PC-3 (cell line): ENCODE data around the gene AFDN.

Source experiments
- EZH2 ChIP-seq: fragments of 300-600 bp; sonication (generic); IDR thresholded peaks from one replicate; pipeline ENCODE4 v1.6.1; 2017; ENCODE audit warnings: antibody characterized with exemption, mild to moderate bottlenecking, low read length; ENCODE audit not compliant: unreplicated experiment
- TF ChIP-seq, protein P1 (sequence below): fragments of 300-600 bp; sonication (generic); conservative IDR thresholded peaks from 2 replicates; pipeline ENCODE4 v1.5.1; 2017; ENCODE audit warnings: antibody characterized with exemption, low read depth, mild to moderate bottlenecking, low read length

DNA sequence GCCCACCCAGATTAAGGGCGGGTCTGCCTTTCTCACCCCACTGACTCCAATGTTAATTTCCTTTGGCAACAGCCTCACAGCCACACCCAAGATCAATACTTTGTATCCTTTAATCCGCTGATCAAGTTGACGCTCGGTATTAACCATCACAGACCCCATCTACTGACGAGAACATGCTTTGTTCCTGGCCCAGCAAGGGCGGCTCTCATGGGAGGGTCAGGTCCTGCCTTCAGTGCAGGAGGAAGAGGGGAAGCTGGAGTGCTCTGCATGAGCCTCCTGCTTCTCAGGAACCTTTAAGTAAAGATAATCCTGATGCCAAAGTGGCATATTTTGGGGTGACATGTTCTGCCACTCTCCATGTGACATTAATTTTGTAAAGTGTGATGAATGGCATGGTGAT lies 179.1 kb downstream of the AFDN start:
- TF ChIP-seq, protein P1, sequence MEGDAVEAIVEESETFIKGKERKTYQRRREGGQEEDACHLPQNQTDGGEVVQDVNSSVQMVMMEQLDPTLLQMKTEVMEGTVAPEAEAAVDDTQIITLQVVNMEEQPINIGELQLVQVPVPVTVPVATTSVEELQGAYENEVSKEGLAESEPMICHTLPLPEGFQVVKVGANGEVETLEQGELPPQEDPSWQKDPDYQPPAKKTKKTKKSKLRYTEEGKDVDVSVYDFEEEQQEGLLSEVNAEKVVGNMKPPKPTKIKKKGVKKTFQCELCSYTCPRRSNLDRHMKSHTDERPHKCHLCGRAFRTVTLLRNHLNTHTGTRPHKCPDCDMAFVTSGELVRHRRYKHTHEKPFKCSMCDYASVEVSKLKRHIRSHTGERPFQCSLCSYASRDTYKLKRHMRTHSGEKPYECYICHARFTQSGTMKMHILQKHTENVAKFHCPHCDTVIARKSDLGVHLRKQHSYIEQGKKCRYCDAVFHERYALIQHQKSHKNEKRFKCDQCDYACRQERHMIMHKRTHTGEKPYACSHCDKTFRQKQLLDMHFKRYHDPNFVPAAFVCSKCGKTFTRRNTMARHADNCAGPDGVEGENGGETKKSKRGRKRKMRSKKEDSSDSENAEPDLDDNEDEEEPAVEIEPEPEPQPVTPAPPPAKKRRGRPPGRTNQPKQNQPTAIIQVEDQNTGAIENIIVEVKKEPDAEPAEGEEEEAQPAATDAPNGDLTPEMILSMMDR, result no peak
- TF ChIP-seq EZH2, result no peak
